ENCODE measurements around the gene FARP1. TPM values are rescaled to one million over a fixed set of nuclear protein-coding genes. Genes with fewer than 3 reads are reported as not detected.

FARP1 gene
- total RNA-seq, 4 donors from 2014 or later, result 1.5 to 10.3 (median 6.4) TPM

DNA sequence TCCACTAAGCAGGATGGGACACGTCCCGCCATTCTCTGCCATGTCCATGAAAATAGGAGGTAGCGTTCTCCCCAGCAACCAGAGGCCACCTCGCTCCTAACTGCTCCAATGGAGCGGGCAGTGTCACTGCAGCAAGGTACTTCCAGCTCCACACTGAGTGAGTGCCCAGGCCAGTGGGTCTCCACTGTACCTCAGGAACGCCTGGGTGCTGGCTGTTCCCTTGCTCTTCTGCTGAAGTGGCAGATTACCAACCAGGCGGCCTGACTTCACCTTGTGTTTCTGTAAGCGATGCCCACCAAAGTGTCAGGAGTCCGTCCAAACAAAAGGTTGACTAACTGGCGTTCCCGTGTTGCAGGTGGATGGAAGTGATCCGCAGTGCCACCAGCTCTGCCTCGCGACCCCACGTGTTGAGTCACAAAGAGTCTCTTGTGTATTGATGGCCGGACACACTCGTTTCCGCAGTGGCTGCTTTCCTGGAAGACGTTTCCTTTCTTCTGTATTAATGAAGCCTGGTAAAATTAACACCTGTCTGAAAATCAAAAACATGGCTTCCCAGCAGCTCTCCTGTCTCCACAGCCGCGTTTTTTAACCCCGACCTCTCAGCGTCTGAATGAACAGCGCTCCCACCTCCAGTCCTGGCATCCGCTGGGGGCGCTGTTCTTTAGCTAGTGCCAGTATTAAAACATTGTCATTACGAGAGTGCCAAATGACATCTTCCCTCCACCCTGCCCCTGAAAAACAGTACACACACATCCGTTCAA, 305.2 kb downstream of the FARP1 start:
- peaks cover 0 to 59% (median 26%) of the 10 kb centered on the region in 3 donors for H3K4me1 ChIP-seq
- intact Hi-C loops (cut with DNase I), result loop anchor here (5.0 kb wide), 2 partner anchors 204 to 224 kb away; no protein-coding TSS in a partner anchor
- TF ChIP-seq POLR2A (IDR thresholded peaks at IDR 0.05), result no peak
- TF ChIP-seq, protein P1, sequence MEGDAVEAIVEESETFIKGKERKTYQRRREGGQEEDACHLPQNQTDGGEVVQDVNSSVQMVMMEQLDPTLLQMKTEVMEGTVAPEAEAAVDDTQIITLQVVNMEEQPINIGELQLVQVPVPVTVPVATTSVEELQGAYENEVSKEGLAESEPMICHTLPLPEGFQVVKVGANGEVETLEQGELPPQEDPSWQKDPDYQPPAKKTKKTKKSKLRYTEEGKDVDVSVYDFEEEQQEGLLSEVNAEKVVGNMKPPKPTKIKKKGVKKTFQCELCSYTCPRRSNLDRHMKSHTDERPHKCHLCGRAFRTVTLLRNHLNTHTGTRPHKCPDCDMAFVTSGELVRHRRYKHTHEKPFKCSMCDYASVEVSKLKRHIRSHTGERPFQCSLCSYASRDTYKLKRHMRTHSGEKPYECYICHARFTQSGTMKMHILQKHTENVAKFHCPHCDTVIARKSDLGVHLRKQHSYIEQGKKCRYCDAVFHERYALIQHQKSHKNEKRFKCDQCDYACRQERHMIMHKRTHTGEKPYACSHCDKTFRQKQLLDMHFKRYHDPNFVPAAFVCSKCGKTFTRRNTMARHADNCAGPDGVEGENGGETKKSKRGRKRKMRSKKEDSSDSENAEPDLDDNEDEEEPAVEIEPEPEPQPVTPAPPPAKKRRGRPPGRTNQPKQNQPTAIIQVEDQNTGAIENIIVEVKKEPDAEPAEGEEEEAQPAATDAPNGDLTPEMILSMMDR (IDR thresholded peaks at IDR 0.05), result peak in 4 of 6 experiments; percentile 42 to 54 (median 52)
- no peaks in the 10 kb centered on the region for H3K9me3 ChIP-seq
- H3K27ac ChIP-seq, result peak overlapping the region in 1 of 4 donors; percentile 69
- H3K36me3 ChIP-seq, result peaks cover 5 to 72% (median 17%) of the 10 kb centered on the region in 3 donors
- H3K4me3 ChIP-seq, result no peak overlapping the region
- no peak for DNase-seq
- 66 to 71% methylated on average over 19 to 23 of the region's 28 CpGs for WGBS, 2 donors
- no peaks in the 10 kb centered on the region for H3K27me3 ChIP-seq

DNA sequence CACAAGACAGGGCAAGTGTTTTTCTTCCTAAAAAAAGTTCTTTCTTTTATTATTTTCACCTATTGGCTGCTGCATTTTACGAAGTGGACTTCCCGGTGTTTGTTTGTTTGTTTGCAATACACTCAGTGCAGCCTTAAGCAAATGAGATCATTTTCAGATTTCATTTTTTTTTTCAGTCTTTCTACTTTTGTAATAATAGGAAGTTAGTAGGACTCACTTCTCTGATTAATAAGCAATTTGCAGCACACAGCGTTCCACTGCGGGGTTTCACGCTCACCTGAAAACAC, 305.7 kb downstream of the FARP1 start:
- 83 to 84% methylated on average over 5 of the region's 5 CpGs for WGBS, 2 donors
- Histone ChIP-seq H3K36me3 (peaks cover 6 to 77% (median 20%) of the 10 kb centered on the region in 3 donors), H3K4me3 (no peak overlapping the region), H3K9me3 (no peaks in the 10 kb centered on the region), H3K27ac (peak overlapping the region in 2 of 4 donors; percentile 69 to 83), H3K4me1 (peaks cover 0 to 59% (median 30%) of the 10 kb centered on the region in 3 donors), H3K27me3 (no peaks in the 10 kb centered on the region)
- no peak for DNase-seq
- no peak for TF ChIP-seq POLR2A (IDR thresholded peaks at IDR 0.05)
- TF ChIP-seq, protein P1 (IDR thresholded peaks at IDR 0.05), result peak in 1 of 6 experiments; percentile 2
- intact Hi-C loops (cut with DNase I), result loop anchor here (5.0 kb wide), 2 partner anchors 204 to 224 kb away; no protein-coding TSS in a partner anchor

DNA sequence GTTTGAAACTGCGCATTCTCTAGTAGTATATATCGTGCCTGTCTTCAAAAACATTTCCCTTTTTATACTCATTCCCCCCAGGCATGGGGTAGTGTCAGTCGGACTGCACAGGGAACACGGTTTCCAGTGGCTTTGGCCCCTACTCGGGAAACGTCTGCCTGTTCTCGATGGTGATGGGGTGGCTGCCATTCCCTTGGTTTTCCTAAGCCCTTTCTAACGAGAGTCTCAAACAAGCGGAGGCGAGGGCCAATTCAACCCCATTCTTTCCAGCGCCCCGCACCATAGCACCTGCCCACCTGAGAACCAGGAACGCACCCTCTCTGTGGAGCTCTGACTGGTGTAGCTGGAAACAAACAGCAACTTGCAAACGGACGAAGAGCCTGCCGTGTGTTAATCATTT, 306.4 kb downstream of the FARP1 start:
- intact Hi-C loops (cut with DNase I), result loop anchor here (5.0 kb wide), 2 partner anchors 203 to 223 kb away; no protein-coding TSS in a partner anchor
- Histone ChIP-seq H3K4me1 (peaks cover 0 to 65% (median 34%) of the 10 kb centered on the region in 3 donors), H3K9me3 (no peaks in the 10 kb centered on the region), H3K27me3 (no peaks in the 10 kb centered on the region), H3K36me3 (peaks cover 6 to 81% (median 20%) of the 10 kb centered on the region in 3 donors), H3K27ac (peak overlapping the region in 3 of 4 donors; percentile 69 to 83 (median 79)), H3K4me3 (no peak overlapping the region)
- DNase-seq, result no peak
- TF ChIP-seq, protein P1 (IDR thresholded peaks at IDR 0.05), result no peak
- TF ChIP-seq POLR2A (IDR thresholded peaks at IDR 0.05), result no peak
- WGBS, 2 donors, result 87 to 90% methylated on average over 15 of the region's 16 CpGs

DNA sequence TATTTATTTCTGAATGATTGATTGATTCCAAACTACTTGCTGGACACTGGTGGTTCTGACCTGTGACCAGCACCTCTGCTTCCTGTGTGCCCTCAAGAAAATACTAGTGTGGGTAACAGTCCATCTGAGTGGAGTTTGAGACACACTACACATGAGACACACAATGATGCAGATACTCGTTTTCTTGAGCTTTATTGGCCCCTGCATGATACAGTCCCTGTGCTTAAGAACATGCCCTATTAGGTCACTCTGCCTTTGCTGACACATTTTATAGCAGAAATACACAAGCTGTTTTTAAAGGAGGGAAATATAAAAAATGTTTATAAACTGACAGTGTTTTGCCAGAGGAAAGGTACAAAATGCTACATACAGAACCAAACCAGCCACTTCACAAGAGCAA, 307.1 kb downstream of the FARP1 start:
- TF ChIP-seq, protein P1 (IDR thresholded peaks at IDR 0.05), result no peak
- H3K36me3 ChIP-seq, result peaks cover 6 to 89% (median 20%) of the 10 kb centered on the region in 3 donors

DNA sequence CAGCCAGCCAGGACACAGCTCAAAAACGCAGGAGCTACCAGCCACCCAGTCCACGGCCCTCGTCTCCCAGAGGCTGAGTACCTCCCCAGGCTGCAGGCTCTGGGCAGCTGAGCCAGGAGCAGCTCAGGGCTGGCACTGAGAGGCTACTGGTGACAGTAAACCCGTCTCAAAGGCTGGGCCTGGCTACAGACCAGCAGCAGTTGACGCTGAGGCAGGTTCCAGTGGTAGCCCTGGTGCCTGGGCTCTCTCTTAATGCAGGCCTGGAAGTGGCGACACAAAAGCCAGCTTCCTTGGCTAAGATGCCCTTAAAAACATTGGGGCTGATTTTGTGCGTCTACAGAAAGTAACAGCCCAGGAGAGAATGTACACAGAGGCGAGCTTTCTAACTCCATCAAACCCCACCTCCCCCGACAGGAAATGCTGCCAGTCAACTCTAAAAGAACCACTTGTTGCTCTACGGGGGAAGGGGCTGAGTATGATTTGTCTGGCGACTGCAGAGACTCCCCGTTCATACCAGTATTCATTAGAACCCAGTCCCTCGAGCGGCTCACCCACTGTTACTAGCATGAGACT, 307.7 kb downstream of the FARP1 start:
- Histone ChIP-seq H3K27me3 (no peaks in the 10 kb centered on the region), H3K27ac (peak overlapping the region in 3 of 4 donors; percentile 69 to 83 (median 79)), H3K4me3 (no peak overlapping the region), H3K9me3 (no peaks in the 10 kb centered on the region), H3K36me3 (peaks cover 6 to 95% (median 20%) of the 10 kb centered on the region in 3 donors), H3K4me1 (peaks cover 0 to 71% (median 41%) of the 10 kb centered on the region in 3 donors)
- no peak for DNase-seq
- no peak for TF ChIP-seq POLR2A (IDR thresholded peaks at IDR 0.05)
- TF ChIP-seq, protein P1 (IDR thresholded peaks at IDR 0.05), result no peak
- WGBS, 2 donors, result 57 to 74% methylated on average over 7 to 10 of the region's 14 CpGs
- intact Hi-C loops (cut with DNase I), result no loop called here

More for the DNA sequence above, 307.1 kb downstream of the FARP1 start:
- Histone ChIP-seq H3K27me3 (no peaks in the 10 kb centered on the region), H3K27ac (peak overlapping the region in 3 of 4 donors; percentile 69 to 83 (median 79)), H3K9me3 (no peaks in the 10 kb centered on the region), H3K4me3 (no peak overlapping the region), H3K4me1 (peaks cover 0 to 71% (median 41%) of the 10 kb centered on the region in 3 donors)
- intact Hi-C loops (cut with DNase I), result no loop called here
- DNase-seq, result no peak
- WGBS, 2 donors, result 22 to 56% methylated on average over 1 of the region's 1 CpG
